CD4-positive, alpha-beta T cell treated with Interleukin-12 subunit alpha and Interleukin-12 subunit beta, for 1 hour (primary cell): ENCODE data around the gene SULF2.

Experiments
- DNase-seq: peaks from one replicate; pipeline ENCODE4 v3.0.0-alpha.2; 2020

SULF2 gene

DNA sequence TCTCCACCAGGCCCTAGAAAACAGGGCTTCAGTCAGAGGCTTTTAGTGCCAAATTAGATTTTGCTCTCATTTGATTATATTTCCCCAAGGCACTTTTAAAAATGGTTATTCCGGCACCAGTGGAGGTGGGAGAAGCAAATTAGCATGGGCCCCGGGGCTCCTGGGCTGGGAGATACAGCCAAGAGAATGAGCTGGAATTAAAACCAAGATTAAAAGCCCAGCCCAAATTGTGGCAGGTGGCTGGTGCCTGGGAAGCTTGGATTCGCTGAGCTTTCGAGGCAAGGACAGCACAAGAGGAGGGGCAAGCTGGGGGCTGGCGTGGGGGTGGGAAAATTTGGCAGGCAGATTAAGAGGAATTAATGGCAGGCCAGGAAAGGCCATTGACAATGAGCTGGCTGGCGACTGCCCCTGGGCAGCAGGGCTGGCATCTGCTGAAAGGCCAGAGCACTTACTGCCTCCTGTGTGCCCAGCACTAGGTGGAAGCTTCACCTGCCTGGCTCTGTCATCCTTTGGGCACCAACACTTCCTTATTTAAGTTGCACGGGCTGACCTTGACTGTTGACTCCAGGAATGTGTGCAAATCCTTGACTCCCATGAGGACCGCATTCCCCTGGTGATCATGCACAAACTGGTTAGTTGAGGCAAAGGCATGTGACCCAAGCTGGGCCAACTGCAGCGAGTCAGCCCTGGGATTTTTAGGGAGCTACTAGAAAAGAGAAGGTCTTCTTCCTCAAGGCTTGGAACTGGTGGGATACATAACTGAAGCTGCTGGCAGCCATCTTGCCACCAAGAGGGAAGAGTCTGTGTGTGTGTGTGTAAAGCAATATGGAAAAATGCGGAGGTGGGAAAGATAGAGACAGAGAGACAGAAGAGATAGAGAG, 76.1 kb downstream of the SULF2 start:
- DNase-seq, result no peak

DNA sequence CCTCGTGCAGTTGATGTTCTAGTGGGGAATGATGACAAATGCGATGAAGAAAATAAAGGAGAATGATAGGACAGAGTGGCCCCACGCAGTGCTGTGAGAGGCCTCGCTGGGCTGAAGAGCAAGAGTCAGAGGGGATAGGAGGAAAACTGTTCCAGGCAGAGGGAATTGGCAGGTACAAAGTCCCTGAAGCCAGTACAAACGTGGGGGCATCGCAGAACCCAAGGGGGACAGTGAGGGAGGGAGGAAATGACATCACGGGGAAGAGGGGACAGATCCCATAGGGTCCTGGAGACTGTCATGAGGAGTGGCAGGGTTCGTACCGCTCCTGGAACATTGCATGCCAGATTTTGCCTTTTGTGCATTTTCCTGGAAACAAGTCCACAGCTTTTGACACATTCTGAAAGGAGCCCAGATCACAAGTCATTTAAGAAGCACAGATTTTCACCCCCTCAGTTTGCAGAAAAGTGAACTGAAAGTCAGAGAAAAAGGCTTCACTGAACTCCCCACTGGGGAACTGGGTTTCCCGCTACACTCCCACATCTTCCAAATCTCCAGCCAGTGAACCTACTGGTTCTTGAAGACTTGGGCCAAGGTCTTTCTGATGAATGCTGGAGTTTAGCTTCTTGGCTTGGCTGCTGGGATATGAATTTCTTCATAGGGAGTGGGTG, 77.0 kb downstream of the SULF2 start:
- DNase-seq, result no peak

DNA sequence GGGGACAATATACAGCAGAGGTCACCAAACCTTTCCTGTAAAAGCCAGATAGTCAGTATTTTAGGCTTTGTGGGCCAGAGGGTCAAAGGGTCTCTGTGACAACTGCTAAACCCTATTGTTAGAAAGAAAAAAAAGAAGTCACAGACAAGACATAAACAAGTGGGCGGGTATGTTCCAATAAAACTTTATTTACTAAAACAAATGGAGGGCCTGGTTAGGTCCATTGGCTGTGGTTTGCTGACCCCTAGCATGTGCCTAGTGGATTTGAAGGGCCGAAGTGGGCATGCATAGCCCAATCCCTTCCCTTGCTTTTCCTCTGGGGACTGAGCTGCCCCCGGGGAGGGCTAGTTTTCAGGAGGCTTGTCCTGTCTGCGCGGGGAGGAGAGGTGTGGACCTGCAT, 78.9 kb downstream of the SULF2 start:
- no peak for DNase-seq

DNA sequence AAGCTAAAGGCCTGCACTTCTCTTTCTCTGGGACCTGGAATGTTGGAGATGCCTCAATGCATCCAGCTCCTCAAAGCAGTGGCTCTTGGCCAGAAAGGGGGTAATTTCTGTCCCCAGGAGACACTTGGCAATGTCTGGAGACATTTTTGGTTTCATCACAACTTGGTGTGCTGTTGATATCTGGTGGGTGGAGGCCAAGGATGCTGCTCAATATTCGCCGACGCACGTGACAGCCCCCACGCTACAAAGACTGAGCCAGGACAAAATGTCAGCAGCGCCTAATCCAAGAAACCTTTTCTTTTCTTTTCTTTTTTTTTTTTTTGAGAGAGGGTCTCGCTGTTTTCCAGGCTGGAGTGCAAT, 79.8 kb downstream of the SULF2 start:
- no peak for DNase-seq

DNA sequence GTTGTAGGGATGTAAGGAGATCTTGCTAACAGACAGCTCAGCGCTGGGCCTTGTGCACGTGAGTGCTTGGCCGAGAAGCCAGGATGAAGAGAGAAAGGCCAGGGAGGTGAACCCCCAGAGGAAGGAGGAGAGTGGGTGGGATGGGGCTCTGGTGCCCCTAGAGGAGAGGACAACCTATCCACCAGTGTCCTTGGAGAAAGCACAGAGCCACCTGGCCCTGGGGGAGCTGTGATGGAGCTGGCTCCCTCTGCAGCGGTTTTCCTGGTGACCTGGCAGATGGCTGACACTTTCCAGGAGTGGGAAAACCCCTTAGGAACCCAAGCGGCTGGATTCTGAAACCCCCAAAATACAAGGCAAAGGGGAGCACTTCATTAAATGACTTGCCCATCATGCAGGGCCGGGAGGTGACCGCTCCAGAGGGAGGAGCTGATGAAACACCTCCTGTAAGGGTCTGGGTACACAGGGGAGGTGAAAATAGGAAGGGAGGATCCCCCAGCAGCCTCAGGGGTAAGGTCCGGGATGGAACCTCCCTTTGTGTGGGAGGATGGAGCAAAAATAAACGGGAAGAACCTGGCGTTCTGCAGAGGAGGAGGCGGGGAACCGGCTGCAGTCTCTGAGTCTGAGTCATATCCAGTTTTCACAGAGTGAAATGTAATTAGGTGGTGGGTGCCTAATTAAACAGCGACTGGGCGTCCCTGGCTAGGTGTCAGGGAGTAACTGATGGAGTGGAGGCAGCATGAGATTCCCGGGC, 80.4 kb downstream of the SULF2 start:
- DNase-seq, result no peak

DNA sequence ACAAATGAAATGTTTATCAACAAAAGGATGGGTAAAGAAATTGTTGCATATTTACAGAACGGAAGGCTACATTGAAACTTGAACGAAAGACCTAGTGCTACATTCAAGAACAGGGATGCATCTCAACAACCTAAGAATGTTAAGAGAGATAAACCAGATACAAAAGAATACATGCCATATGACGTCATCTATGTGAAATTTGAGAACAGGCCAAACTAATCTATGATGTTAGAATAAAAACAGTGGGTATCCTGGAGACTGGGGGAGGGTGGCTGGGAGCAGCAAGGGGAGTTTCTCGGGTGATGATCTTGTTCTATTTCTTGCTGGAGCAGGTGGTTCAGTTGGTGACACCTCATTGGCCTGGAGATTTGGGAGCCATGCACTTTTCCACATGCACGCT, 81.5 kb downstream of the SULF2 start:
- no peak for DNase-seq

DNA sequence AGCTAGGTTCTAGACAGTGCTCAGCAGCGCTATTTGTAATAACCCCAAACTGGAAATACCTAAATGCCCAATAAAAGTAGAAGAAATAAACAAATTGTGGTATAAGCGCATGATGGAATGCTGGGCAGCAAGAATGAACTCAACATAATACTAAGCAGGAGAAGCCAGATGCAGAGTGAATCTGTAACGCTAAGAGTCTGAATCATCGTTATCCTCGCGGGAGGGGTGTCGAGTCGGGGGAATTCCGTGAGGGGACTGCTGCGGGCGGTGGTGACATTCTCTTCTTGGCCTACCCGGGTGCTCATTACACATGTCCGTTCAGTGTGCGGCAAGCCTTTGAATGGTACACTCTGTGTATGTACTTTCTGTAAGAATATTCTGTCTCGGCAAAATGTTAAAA, 83.7 kb downstream of the SULF2 start:
- DNase-seq, result no peak

DNA sequence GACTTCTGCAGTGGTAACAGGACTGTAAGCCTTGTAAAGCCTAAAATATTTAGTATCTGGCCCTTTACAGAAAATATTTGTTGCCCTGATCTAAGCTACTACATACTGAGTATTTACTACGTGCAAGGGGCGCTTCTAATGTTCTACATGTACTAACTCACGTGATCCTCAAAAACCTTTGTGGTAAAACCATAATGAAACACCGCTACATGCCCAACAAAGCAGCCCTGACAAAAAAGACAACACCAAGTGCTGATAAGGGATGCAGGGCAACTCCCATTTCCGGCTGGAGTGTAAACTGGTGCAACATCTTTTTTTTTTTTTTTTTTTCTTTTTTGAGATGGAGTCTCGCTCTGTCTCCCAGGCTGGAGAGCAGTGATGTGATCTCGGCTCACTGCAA, 85.0 kb downstream of the SULF2 start:
- no peak for DNase-seq

DNA sequence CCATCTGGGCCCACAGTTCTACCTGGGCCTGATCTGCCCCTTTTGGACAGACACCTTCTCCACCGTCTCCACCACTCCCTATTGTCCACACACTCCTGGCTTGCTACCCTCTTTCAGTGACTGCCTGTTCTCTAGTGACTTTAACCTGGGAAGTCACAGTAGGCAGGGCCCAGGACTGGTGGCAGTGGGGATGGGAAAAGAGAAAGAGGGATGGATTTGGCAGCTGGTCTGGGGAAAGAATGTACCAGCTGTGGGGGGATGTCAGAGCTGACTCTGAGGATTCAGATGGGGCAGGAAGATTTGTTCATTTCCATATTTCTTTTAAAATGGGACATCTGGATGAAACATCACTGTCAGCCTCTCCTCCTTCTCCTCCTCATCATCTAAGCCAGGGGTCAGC, 85.5 kb downstream of the SULF2 start:
- no peak for DNase-seq

DNA sequence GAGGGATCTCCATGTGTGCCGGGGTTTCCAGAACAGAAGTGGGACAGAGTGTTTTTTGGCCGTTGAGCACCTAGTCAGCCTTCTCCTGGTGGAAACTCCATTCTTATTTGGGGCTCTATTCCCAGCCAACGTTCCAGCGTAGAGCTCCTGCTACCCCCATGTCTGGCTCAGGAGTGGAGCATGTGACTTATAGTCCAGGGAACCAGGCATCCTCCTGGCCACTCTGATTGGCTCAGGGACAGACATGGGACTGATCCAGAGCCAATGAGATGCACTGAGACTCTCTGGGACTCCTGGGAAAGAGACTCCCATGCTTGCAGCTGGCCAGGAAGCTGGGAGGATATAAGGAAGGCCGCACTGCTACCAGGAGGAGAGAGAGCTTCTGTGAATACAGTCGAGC, 87.1 kb downstream of the SULF2 start:
- DNase-seq, result no peak

DNA sequence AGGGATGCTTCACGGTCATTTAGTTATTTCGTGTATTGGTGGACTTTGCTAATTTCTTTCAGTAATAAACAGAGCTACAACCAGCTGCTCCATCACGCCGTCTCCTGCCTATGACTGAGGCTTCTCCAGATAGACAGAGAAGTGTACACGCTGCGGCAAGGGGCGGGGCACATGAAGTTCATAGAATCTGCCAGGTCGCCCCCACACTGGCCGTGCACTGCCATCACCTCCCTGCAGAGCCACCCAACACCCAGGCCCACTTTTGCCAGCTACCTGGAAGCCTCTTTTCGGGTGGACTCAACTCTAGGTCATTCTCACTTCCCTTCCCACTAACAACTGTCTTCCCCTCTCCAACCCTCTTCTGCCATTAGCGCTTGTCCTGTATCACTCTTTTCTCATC, 88.4 kb downstream of the SULF2 start:
- no peak for DNase-seq

DNA sequence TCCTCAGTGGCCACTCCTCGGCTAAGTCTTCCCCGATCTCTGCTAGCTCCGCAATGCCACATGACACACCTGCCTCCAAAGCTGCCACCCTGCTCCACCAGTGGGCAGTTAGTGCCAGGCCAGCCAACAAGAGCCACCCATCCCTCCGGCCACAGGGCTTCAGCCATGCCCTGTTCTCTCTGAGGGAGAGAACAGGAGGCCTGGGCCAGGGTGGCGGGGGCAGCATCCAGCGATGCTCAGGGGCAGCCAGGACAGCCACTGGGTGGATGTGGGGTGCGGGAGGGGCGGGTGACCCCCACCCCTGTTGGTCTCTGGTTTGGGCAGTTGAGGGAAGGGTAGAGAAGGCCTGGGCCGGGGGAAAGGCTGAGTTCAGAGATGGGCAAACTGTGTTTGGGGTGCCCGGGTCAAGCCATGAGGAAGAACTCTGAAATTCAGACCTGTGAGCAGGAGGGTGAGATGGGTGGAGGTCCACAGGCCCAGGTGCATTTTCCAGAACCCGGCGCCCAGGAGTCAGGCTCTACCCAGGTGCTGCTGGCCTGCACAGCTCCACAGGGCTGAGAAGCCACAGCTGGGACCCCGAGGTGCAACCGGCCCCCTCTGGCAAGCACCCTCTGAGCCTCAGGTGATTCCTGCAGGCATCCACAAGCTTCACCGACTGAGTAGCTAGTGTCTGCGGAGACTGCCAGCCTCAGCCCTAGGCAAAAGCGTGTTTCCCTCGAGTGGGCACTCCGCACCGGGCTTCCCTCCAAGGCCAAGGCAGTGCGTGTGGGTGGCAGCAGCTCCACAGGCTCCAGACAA, 91.1 kb downstream of the SULF2 start:
- no peak for DNase-seq

DNA sequence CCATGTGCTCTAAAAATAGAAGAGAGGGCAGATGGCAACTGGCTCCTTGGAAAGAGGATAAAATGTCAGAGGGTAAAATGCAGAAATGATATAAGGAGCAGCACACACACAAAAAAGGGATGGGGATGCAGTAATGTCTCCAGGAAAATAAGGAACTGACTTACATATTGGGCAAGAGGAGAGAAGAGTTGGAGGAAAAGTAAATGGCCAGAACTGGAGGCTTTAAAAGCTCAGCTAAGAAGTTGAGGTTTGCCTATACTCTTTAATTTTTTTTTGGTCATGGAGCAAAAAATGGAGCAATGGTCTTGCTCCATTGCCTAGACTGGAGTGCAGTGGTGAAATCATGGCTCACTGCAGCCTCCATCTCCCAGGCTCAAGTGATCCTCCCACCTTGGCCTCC, 93.7 kb downstream of the SULF2 start:
- DNase-seq, result no peak

DNA sequence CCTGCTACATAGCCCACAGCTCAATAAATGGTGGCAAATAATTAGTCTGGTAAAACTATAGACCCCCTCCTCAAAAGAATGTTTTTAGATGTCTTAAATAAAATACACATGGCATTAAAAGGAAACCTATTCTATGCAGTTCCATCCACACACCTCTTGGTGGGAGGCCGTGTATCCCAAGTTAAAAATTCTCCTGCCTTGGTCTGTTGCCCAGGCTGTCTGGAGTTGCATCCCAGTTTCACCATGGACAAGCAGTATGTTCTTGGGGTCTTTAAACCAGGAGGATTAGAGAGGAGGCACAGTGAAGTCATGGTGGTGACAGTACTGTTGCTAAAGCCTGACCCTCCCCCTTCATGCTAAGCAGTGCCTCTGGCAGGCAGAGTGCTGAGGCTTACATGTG, 95.5 kb downstream of the SULF2 start:
- no peak for DNase-seq

DNA sequence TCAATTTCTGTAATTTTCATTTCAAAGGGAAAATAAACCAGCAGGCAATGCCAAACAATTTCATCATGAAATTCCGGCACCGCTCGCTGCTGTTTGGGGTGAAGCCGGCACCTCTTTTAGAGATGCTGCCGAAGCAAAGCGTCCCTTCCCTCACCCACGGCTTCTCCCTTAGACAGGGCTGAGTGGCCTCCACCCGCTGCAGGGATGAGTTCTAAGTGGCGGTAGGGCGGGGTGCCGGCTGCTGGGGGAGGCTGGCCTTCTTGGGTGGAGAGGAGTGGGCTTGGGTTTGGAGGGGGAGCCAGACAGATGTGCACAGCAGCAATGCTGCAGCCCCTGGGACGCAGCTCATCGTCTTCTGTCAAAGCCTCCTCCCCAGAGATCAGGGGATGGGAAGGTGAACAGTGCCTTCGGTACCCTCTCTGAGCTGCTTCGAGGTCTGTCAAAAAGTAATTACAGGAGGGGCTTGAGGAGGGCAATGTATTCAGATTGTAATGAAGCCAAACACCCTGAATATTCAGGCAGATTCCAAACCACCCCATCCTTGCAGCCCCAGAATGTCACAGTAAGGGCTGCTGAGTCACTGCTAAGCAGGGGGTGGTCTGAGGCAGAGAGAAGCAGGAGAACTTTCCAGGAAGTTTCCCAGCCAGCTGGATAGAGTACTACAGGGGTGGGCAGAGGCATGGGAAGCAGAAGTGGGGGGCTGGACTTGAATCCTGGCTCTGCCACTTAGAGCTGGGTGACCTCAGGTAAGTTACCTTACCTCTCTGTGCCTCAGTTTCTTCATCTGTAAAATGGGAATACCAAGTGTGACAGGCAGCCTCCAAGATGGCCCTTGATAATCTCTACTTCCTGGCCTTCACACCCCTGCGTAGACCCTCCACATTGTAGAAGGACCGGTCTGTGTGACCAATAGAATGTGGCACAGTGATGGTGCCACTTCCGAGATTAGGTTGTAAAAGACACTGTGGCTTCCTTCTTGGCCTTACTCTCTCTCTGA, 96.6 kb downstream of the SULF2 start:
- no peak for DNase-seq

DNA sequence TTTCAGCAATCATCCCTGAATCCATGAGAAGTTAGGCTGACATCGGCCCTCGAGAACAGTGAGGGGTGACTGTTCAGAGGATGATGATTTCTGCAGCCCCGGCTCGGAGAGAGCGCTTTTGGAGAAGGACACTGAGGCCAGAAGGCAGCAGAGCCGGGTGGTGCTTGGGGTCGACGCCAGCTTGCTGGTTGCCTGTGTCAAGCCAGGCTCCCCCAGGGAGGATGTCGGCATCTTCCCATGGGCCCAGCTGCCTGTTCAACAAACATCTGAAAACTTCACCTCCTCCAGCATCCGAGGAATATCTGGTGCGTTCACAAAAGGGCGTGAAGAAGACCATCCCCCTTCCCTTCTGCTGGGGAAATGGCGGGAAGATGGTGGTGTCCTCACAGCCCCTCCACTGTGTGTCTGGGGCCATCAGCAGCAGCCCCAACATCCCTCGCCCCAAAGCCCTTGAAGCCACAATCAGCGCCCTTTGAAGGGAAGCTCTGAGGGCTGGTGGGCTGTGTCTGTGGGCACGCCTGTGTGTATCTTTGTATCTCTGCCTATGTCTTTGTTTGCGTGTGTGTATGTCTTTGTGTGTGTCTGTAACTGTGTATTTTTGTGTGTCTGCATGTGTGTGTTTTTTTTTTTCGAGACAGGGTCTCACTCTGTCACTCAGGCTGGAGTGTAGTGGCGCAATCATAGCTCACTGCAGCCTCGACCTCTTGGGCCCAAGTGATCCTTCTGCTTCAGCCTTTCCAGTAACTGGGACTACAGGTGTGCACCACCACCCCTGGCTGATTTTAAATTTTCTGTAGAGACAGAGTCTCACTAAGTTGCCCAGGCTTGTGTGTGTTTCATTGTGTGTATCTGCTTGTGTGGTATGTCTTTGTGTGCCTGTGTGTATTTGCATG, 97.9 kb downstream of the SULF2 start:
- no peak for DNase-seq

DNA sequence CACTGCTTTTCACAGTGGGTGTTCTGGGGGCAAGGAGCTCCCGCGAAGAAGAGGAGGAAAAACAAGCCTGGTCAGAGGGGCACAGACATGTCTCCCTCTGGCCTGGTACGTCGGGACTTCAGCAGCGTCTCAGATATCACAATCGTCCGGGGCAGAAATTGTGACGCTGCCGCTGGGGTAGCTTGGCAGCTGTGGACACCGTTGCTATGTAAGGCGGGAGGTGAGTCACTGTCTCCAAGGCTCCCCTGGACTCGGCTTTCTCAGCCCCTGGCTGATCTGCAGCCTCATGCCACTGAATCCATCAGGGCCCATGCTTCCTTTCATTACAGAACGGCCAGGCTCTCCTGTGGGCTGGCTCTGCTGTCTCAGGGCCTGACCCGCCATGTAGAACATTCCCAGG, 98.7 kb downstream of the SULF2 start:
- no peak for DNase-seq

DNA sequence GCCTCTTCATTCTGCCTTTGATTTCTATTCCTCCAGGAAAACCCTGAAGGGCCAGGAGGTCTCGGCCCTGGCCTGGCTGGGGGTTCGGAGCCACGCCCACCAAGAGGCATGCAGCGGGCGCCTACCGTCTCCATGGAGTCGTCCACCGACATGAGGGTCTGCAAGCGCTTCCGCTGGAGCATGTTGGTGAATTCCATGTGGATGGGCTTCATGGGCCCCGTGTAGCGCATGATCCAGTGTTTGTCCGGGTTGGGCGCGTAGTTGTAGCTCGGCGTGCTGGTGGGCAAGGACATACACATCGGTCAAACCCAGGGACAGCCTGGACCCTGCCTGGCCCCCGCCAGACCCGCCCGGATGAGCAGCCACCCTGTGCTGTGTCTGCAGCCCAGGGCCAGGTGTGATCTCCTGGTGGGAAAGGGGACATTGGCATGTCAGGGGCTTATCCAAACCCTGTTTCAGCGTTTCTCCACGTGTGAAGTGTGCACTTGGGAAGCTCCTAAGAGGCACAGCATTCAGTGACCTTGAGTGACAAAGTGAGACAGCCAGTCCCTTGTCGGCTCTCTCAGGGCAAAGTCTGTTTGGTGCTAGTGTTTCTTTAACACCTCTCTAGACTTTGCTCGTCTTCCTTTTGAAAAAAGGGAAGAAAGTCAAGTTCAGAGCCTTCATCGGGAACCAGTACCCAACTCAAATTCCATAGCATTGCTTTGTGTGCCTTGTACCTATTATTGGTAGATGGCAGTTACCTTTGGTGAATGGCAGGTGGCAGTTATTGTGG, 100.8 kb downstream of the SULF2 start:
- no peak for DNase-seq

DNA sequence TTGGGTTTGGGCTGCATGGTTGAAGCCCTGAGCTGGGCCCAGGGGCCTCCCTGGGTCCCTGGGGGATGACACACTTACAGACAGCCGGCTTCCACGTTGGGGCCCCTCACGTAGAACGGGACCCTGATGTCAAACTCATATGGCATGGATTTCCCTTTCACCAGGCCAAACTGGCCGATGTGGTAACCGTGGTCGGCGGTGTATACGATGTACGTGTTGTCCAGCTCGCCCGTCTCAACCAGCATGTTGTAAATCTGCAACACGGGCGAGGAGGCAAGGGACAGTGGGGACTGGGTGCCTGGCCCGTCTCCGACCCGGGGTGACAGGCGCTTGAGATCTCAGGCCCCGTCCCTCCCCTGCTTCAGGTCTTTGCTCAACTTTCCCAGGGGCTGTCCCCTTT, 102.4 kb downstream of the SULF2 start:
- no peak for DNase-seq
